ENCODE results near the gene DLG2.

DLG2 gene

GRCh38 chr11:83813296-83813695 is 1813.8 kb downstream of the DLG2 start:
- TF ChIP-seq ZFX (IDR thresholded peaks at IDR 0.05; ENCODE audit: borderline replicate concordance): no peak
- TF ChIP-seq CTCF (IDR thresholded peaks at IDR 0.05): no peak

GRCh38 chr11:83809274-83809673 is 1817.9 kb downstream of the DLG2 start:
- H3K27ac ChIP-seq: no peak overlapping the region
- TF ChIP-seq ZFX (IDR thresholded peaks at IDR 0.05; ENCODE audit: borderline replicate concordance): no peak
- TF ChIP-seq CTCF (IDR thresholded peaks at IDR 0.05): no peak

More at GRCh38 chr11:83813296-83813695, 1813.8 kb downstream of the DLG2 start:
- H3K27ac ChIP-seq: no peak overlapping the region

- TF ChIP-seq ZFX (IDR thresholded peaks at IDR 0.05; ENCODE audit: borderline replicate concordance) (no peak), CTCF (IDR thresholded peaks at IDR 0.05) (peak; percentile 28)
Observed at GRCh38 chr11:83801799-83802198, 1825.3 kb downstream of the DLG2 start.

GRCh38 chr11:83793310-83793709 is 1833.8 kb downstream of the DLG2 start:
- TF ChIP-seq CTCF (IDR thresholded peaks at IDR 0.05) (no peak), ZFX (IDR thresholded peaks at IDR 0.05; ENCODE audit: borderline replicate concordance) (no peak)
- no peak overlapping the region for H3K27ac ChIP-seq

More at GRCh38 chr11:83801799-83802198, 1825.3 kb downstream of the DLG2 start:
- no peak overlapping the region for H3K27ac ChIP-seq

GRCh38 chr11:83791557-83791956 is 1835.6 kb downstream of the DLG2 start:
- no peak overlapping the region for H3K27ac ChIP-seq
- TF ChIP-seq ZFX (IDR thresholded peaks at IDR 0.05; ENCODE audit: borderline replicate concordance): no peak
- no peak for TF ChIP-seq CTCF (IDR thresholded peaks at IDR 0.05)

GRCh38 chr11:83785942-83786341 is 1841.2 kb downstream of the DLG2 start:
- TF ChIP-seq ZFX (IDR thresholded peaks at IDR 0.05; ENCODE audit: borderline replicate concordance) (no peak), CTCF (IDR thresholded peaks at IDR 0.05) (no peak)
- no peak overlapping the region for H3K27ac ChIP-seq

GRCh38 chr11:83784419-83784818 is 1842.7 kb downstream of the DLG2 start:
- no peak overlapping the region for H3K27ac ChIP-seq
- TF ChIP-seq ZFX (IDR thresholded peaks at IDR 0.05; ENCODE audit: borderline replicate concordance) (no peak), CTCF (IDR thresholded peaks at IDR 0.05) (no peak)

Data from 22Rv1 (cell line).